GM12878 (cell line): Measurements from ENCODE around the gene REEP5. TPM values are rescaled to one million over a fixed set of nuclear protein-coding genes. Genes with fewer than 3 reads are reported as not detected.

Source experiments
- ATAC-seq: fragments of 200-7000 bp; cut with Tn5 transposase; 3 replicates; pipeline ENCODE4 v1.9.1; 2020; ENCODE audit warnings: mild to moderate bottlenecking, moderate library complexity
- BruUV-seq: library from RNA; stranded (reverse); fragments of 400-500 nt; replicated peaks from 2 replicates; lab custom pipeline; 2021; lab: Mats Ljungman, UMichigan
- CTCF ChIA-PET: fragments of 300-600 bp; sonication (Branson Sonifier 250); formaldehyde crosslinking; extraction: SDS; loops from one replicate; lab custom pipeline; 2021; ENCODE audit warnings: inconsistent platforms; lab: Yijun Ruan, JAX
- POLR2A ChIA-PET: fragments of 350-600 bp; formaldehyde crosslinking; extraction: SDS; loops from one replicate; lab custom pipeline; 2021; ENCODE audit warnings: inconsistent platforms; lab: Charles Lee
- RAD21 ChIA-PET: fragments of 300-600 bp; sonication (Branson Sonifier 250); formaldehyde crosslinking; loops from one replicate; lab custom pipeline; 2023; ENCODE audit warnings: antibody characterized with exemption; ENCODE audit not compliant: unreplicated experiment; lab: Charles Lee
- SMC1A ChIA-PET: fragments of 300-600 bp; sonication (Branson Sonifier 250); formaldehyde crosslinking; loops from one replicate; lab custom pipeline; 2023; ENCODE audit not compliant: unreplicated experiment, uncharacterized antibody; lab: Charles Lee
- DNase-seq: peaks from one replicate; pipeline ENCODE4 v3.0.0-alpha.2; 2011; ENCODE audit warnings: low read depth, low spot score
- FAIRE-seq: peaks from 3 replicates; lab custom pipeline; 2011; peaks lifted over from hg19 to GRCh38; lab: Jason Lieb, UNC
- H2AFZ ChIP-seq: 2 replicates; pipeline ENCODE4 v1.6.0; 2011; ENCODE audit warnings: low read depth, low read length, control low read depth; ENCODE audit not compliant: control insufficient read depth
- H3K27ac ChIP-seq: 2 replicates; pipeline ENCODE4 v1.5.1; 2011; ENCODE audit warnings: control low read depth; ENCODE audit not compliant: control insufficient read depth, insufficient read depth
- H3K27me3 ChIP-seq, 2 experiments: replicated peaks in 1 of 2; 2 replicates each; pipeline versions ENCODE4 v1.6.0 to v1.6.1; 2011; ENCODE audit warnings: low read length in 1 of 2; ENCODE audit not compliant: control insufficient read depth in 2 of 2, insufficient read depth in 2 of 2
- H3K36me3 ChIP-seq, 2 experiments: 2 replicates each; pipeline ENCODE4 v1.5.1; 2011; ENCODE audit warnings: low read length in 1 of 2; ENCODE audit not compliant: control insufficient read depth in 2 of 2, insufficient read depth in 2 of 2
- H3K4me1 ChIP-seq: 2 replicates; pipeline ENCODE4 v1.6.1; 2011; ENCODE audit warnings: mild to moderate bottlenecking, low read length, moderate library complexity, mixed read lengths; ENCODE audit not compliant: control insufficient read depth, insufficient read depth
- H3K4me2 ChIP-seq: 2 replicates; pipeline ENCODE4 v1.6.0; 2011; ENCODE audit warnings: control low read depth; ENCODE audit not compliant: control insufficient read depth, insufficient read depth
- H3K4me3 ChIP-seq: fragments of 200-600 bp; sonication (generic); 2 replicates; pipeline ENCODE4 v1.5.1; 2016
- H3K79me2 ChIP-seq: 2 replicates; pipeline ENCODE4 v1.6.0; 2011; ENCODE audit warnings: low read length; ENCODE audit not compliant: control insufficient read depth, insufficient read depth
- H3K9ac ChIP-seq: 2 replicates; pipeline ENCODE4 v1.8.0; 2011; ENCODE audit warnings: low read length, control low read depth, mixed read lengths; ENCODE audit not compliant: control insufficient read depth, insufficient read depth
- H3K9me3 ChIP-seq: replicated peaks from 3 replicates; pipeline ENCODE4 v1.5.1; 2011; ENCODE audit warnings: mild to moderate bottlenecking, low read length; ENCODE audit not compliant: control insufficient read depth, insufficient read depth
- H4K20me1 ChIP-seq: 2 replicates; pipeline ENCODE4 v1.6.0; 2011; ENCODE audit not compliant: control insufficient read depth, insufficient read depth
- CBFB ChIP-seq: IDR thresholded peaks from 2 replicates; pipeline ENCODE4 v1.6.1; 2016; ENCODE audit warnings: antibody characterized with exemption, low read depth
- CTCF ChIP-seq, 3 experiments: IDR thresholded peaks in 2 of 3; conservative IDR thresholded peaks in 1 of 3; 2 replicates each; pipeline ENCODE4 v1.5.1; 2011; ENCODE audit warnings: low read depth in 3 of 3, low read length in 3 of 3, mild to moderate bottlenecking in 3 of 3, control low read depth in 2 of 3, moderate library complexity in 2 of 3, inconsistent platforms in 1 of 3, mixed read lengths in 1 of 3; ENCODE audit not compliant: control insufficient read depth in 2 of 3, insufficient read depth in 1 of 3; ENCODE audit errors: extremely low read depth in 1 of 3
- WGBS: methylation state at CpG from one replicate; pipeline ENCODE4 v1.1.6; 2016; ENCODE audit warnings: low lambda C conversion rate; ENCODE audit not compliant: insufficient replicate concordance, insufficient coverage; ENCODE audit errors: missing lambda C conversion rate; 5-methylcytosine and 5-hydroxymethylcytosine counted together
- in situ Hi-C: fragments of 300-500 bp; cut with MboI; formaldehyde crosslinking; loops from 9 replicates; pipeline ENCODE4 v1.14.3; 2018; ENCODE audit warnings: mixed read lengths
- intact Hi-C: fragments of 100-400 bp; cut with micrococcal nuclease; formaldehyde crosslinking; loops from one replicate; pipeline ENCODE4 v1.14.2; 2022; ENCODE audit not compliant: unreplicated experiment
- polyA plus RNA-seq, 11 experiments: library from polyadenylated mRNA; depleted of rRNA in 4 of 11; unstranded in 6 of 11; stranded (reverse) in 5 of 11; fragments of >200 nt; fragmentation: Nextera tagmentation in 4 of 11; fragmentation: Illumina TruSeq in 1 of 11; extraction: Ambion mirVana in 4 of 11; extraction: Trizol in 1 of 11; gene quantifications; 1 replicate in 1 of 11; 2 replicates in 10 of 11; pipeline versions ENCODE4 v1.2.1 to v1.2.3, GENCODE V29; 2011 to 2016; ENCODE audit warnings: inconsistent platforms in 2 of 11, missing spikeins in 2 of 11, low read depth in 1 of 11
- total RNA-seq, 4 experiments: library from RNA; depleted of rRNA in 3 of 4; stranded (reverse); fragments of >200 nt in 3 of 4; fragmentation: Illumina TruSeq in 1 of 4; extraction: Trizol in 1 of 4; gene quantifications; 2 replicates each; pipeline versions ENCODE4 v1.2.1 to v1.2.3, GENCODE V29; 2013 to 2021

REEP5 gene
- total and polyA plus RNA-seq, 10 of the 15 experiments (the other 5 are each of a cell fraction or from before 2014, with no cell fraction given) = 30.5 to 211 (median 113) TPM

- ChIA-PET RAD21 (interaction anchor here (1.0 to 1.5 kb wide), 2 partner anchors 12 to 45 kb away, joined by 3 read pairs; no protein-coding TSS in a partner anchor), POLR2A (interaction anchor here (1.3 kb wide), 2 partner anchors 10 to 52 kb away, joined by 3 to 7 read pairs; no protein-coding TSS in a partner anchor), CTCF (interaction anchor here (1.2 to 2.0 kb wide), 4 partner anchors 10 to 79 kb away, joined by 3 to 9 read pairs (median 5); partner anchors contain the start of gene SRP19), SMC1A (interaction anchor here (0.6 to 1.6 kb wide), 3 partner anchors 9 to 46 kb away, joined by 3 to 4 read pairs (median 3); no protein-coding TSS in a partner anchor)
- no peak overlapping the region for H3K9ac ChIP-seq
- H4K20me1 ChIP-seq = no peaks in the 10 kb centered on the region; the same call in 1 of the 2 replicates
- TF ChIP-seq CTCF (IDR thresholded peaks at IDR 0.05 in 2 of 3, conservative IDR thresholded peaks at IDR 0.05 in 1 of 3; ENCODE audit: control insufficient read depth in 2 of 3, extremely low read depth in 1 of 3, insufficient read depth in 1 of 3, low read depth in 3 of 3, low read length in 3 of 3) (peak; percentile 38 to 53 (median 51)), CBFB (no peak)
- peak; percentile 36 for ATAC-seq
- H2AFZ ChIP-seq = no peak overlapping the region
- H3K4me3 ChIP-seq = no peak overlapping the region
- no peak overlapping the region for H3K27ac ChIP-seq
- H3K79me2 ChIP-seq = peaks cover 45% of the 10 kb centered on the region
- H3K9me3 ChIP-seq = no peaks in the 10 kb centered on the region
- BruUV-seq = no TSS peak
- no peak for FAIRE-seq
- peaks cover 0 to 10% of the 10 kb centered on the region in 2 experiments; a peak in 2 of 4 replicates for H3K36me3 ChIP-seq
- WGBS = 96% methylated on average over 2 of the region's 2 CpGs
- DNase-seq = no peak
- no peaks in the 10 kb centered on the region for H3K27me3 ChIP-seq
- H3K4me2 ChIP-seq = peak overlapping the region; percentile 41; the same call in 1 of the 2 replicates
- intact Hi-C loops = loop anchor here (10.0 kb wide), 1 partner anchor 223 kb away; no protein-coding TSS in a partner anchor
- in situ Hi-C loops = no loop called here
- H3K4me1 ChIP-seq = peaks cover 19% of the 10 kb centered on the region
Observed at GRCh38 chr5:112917453-112917995, 4.5 kb downstream of the REEP5 start.
